Psoas muscle (tissue), 8 donors: Measurements from ENCODE around the gene FOXL1. TPM values are rescaled to one million over a fixed set of nuclear protein-coding genes. Genes with fewer than 3 reads are reported as not detected.

ENCODE experiments used
- ATAC-seq, 4 donors: fragments of 200-7000 bp; cut with Tn5 transposase; one replicate each; pipeline ENCODE4 v1.9.1; 2020; ENCODE audit warnings: moderate library complexity in 3 of 4, mild to moderate bottlenecking in 2 of 4
- DNase-seq, 2 donors: peaks; one replicate each; pipeline ENCODE4 v3.0.0-alpha.2; 2020
- H3K27ac ChIP-seq: fragments of 200-600 bp; one replicate; pipeline ENCODE4 v1.8.0; 2022
- H3K27me3 ChIP-seq, 3 donors: fragments of 200-600 bp in 1 of 3; one replicate each; pipeline versions ENCODE4 v1.6.1 to v1.8.0; 2013 to 2022; ENCODE audit warnings: low read length in 2 of 3, mild to moderate bottlenecking in 2 of 3, moderate library complexity in 1 of 3; ENCODE audit not compliant: insufficient read depth in 3 of 3
- H3K36me3 ChIP-seq, 2 donors: fragments of 200-600 bp in 1 of 2; one replicate each; pipeline versions ENCODE4 v1.6.1 to v1.8.0; 2013 to 2022; ENCODE audit warnings: low read depth in 1 of 2, mild to moderate bottlenecking in 1 of 2, moderate library complexity in 1 of 2; ENCODE audit not compliant: insufficient read depth in 1 of 2
- H3K4me1 ChIP-seq: fragments of 200-600 bp; one replicate; pipeline ENCODE4 v1.8.0; 2022
- H3K4me3 ChIP-seq: fragments of 200-600 bp; one replicate; pipeline ENCODE4 v1.8.0; 2022; ENCODE audit warnings: mild to moderate bottlenecking
- H3K9me3 ChIP-seq: fragments of 200-600 bp; one replicate; pipeline ENCODE4 v1.8.0; 2022
- CTCF ChIP-seq: fragments of 200-600 bp; IDR thresholded peaks from one replicate; pipeline ENCODE4 v1.8.0; 2022; ENCODE audit warnings: antibody characterized with exemption
- WGBS, 3 donors: extraction: QIAGEN DNeasy Blood & Tissue Kit; methylation state at CpG; one replicate each; pipeline versions ENCODE4 v1.1.6 to v1.1.7; 2013; 5-methylcytosine and 5-hydroxymethylcytosine counted together
- intact Hi-C, 2 donors: fragments of 100-400 bp; cut with DNase I; formaldehyde crosslinking; loops; one replicate each; pipeline versions ENCODE4 v1.11.0 to v1.14.2; 2022
- long read RNA-seq, 2 donors: library from polyadenylated mRNA; unstranded; transcript quantifications; one replicate each; pipeline ENCODE4 v2.0.0, GENCODE V29; 2021
- polyA plus RNA-seq, 3 donors: library from polyadenylated mRNA; stranded (reverse); fragments of 200-250 nt; gene quantifications; one replicate each; pipeline ENCODE4 v1.2.3, GENCODE V29; 2013
- total RNA-seq, 4 donors: library from RNA; stranded (reverse); fragmentation: NEBNext Ultra II Directional in 2 of 4; extraction: Animal tissue kit (Norgen Biotek cat#: 25700) in 2 of 4; gene quantifications; one replicate each; pipeline versions ENCODE4 v1.2.1 to v1.2.4, GENCODE V29; 2021 to 2023
- donor health status: healthy with polysubstance abuse.
- donor health status: DM: no; HTN: no; CAD: no; lungs with moderate emphysema.
- donor health status: Bipolar disorder and iron deficiency.
- donor health status: healthy.
- donor health status: DM: yes; HTN: yes; CAD: no.
- donor health status: DM: no; HTN: no; CAD: no.
- donor health status: DM: no; HTN: no; CAD: no.
- donor health status: DM: yes; HTN: yes; CAD: no.

FOXL1 gene
- under 1 TPM; 0.12 to 0.57 (median 0.31) TPM for total RNA-seq
- polyA plus RNA-seq: 1 to 10 TPM in 1 of 3 donors, under 1 TPM in 2; 0.14 to 1.3 (median 0.18) TPM
- long read RNA-seq, donor 1: 0 reads
- long read RNA-seq, donor 2, partial matches to known transcripts: 0 of 1 reads
- long read RNA-seq, donor 2, other reads (novel, unspliced or antisense): 0 of 1 reads

- intact Hi-C loops: loop anchor here in 1 of 2 donors (5.0 kb wide), 1 partner anchor 174 kb away; no protein-coding TSS in a partner anchor
- 38 to 42% (median 40%) methylated on average over 13 of the region's 13 CpGs for WGBS, 3 donors
These were observed at the start of gene FOXL1 for GRCh38 chr16:86578061-86578599. TSS of gene FOXL1 (plus strand) at chr16:86578549. CDS start at chr16:86578724, 175 bp downstream.

GRCh38 chr16:86529160-86529559 is 49.2 kb upstream of the FOXL1 start:
- ATAC-seq: peak; percentile 68 to 91 (median 85)
- no peaks in the 10 kb centered on the region for H3K9me3 ChIP-seq
- TF ChIP-seq CTCF: no peak
- H3K27me3 ChIP-seq: no peaks in the 10 kb centered on the region
- H3K4me3 ChIP-seq: no peak overlapping the region
- peak in 1 of 2 donors; percentile 60 for DNase-seq
- peaks cover 0 to 35% of the 10 kb centered on the region in 2 donors for H3K36me3 ChIP-seq
- intact Hi-C loops: no loop called here
- H3K4me1 ChIP-seq: no peaks in the 10 kb centered on the region
- WGBS, 3 donors: 59 to 72% (median 69%) methylated on average over 7 to 8 of the region's 8 CpGs
- no peak overlapping the region for H3K27ac ChIP-seq

More at GRCh38 chr16:86578061-86578599, at the start of gene FOXL1:
- TF ChIP-seq CTCF: no peak
- H3K9me3 ChIP-seq: no peaks in the 10 kb centered on the region
- H3K36me3 ChIP-seq: no peaks in the 10 kb centered on the region
- ATAC-seq (no peak), DNase-seq (no peak)
- peaks cover 6% of the 10 kb centered on the region for H3K4me1 ChIP-seq
- H3K4me3 ChIP-seq: peak within 1 kb of the TSS; percentile 43
- H3K27ac ChIP-seq: peak within 1 kb of the TSS; percentile 5
- H3K27me3 ChIP-seq: peaks cover 5 to 95% (median 33%) of the 10 kb centered on the region in 3 donors

GRCh38 chr16:86530251-86531190 is 47.8 kb upstream of the FOXL1 start:
- no peak for ATAC-seq
- H3K27me3 ChIP-seq: no peaks in the 10 kb centered on the region
- peaks cover 0 to 36% of the 10 kb centered on the region in 2 donors for H3K36me3 ChIP-seq
- H3K9me3 ChIP-seq: no peaks in the 10 kb centered on the region
- H3K4me1 ChIP-seq: no peaks in the 10 kb centered on the region
- no peak for TF ChIP-seq CTCF
- intact Hi-C loops: no loop called here
- WGBS, 3 donors: 88 to 89% (median 89%) methylated on average over 31 of the region's 31 CpGs
- no peak overlapping the region for H3K27ac ChIP-seq
- H3K4me3 ChIP-seq: no peak overlapping the region
- no peak for DNase-seq

GRCh38 chr16:86531191-86531545 is 47.2 kb upstream of the FOXL1 start:
- H3K4me1 ChIP-seq: no peaks in the 10 kb centered on the region
- TF ChIP-seq CTCF: no peak
- H3K36me3 ChIP-seq: peaks cover 0 to 37% of the 10 kb centered on the region in 2 donors
- intact Hi-C loops: no loop called here
- DNase-seq (peak in 1 of 2 donors; percentile 55), ATAC-seq (no peak)
- no peaks in the 10 kb centered on the region for H3K9me3 ChIP-seq
- WGBS, 3 donors: 66 to 82% (median 80%) methylated on average over 6 to 7 of the region's 7 CpGs
- H3K27me3 ChIP-seq: no peaks in the 10 kb centered on the region
- no peak overlapping the region for H3K27ac ChIP-seq
- H3K4me3 ChIP-seq: no peak overlapping the region
